Tibial artery (tissue), 4 donors: ENCODE data around the gene CREB3L1.

Source experiments
- DNase-seq, 2 donors: peaks; one replicate each; pipeline ENCODE4 v3.0.0-alpha.2; 2019
- H3K27ac ChIP-seq, 2 donors: fragments of 200-600 bp; sonication (generic) in 1 of 2; 1 replicate in 1 of 2; 2 replicates in 1 of 2; pipeline ENCODE4 v1.5.1; 2018 to 2019; ENCODE audit warnings: mild to moderate bottlenecking in 1 of 2
- H3K27me3 ChIP-seq, 2 donors: fragments of 200-600 bp; sonication (generic) in 1 of 2; one replicate each; pipeline versions ENCODE4 v1.5.1 to v1.6.0; 2016 to 2019
- H3K36me3 ChIP-seq, 3 donors: fragments of 200-600 bp; sonication (generic) in 2 of 3; one replicate each; pipeline ENCODE4 v1.5.1; 2016 to 2019; ENCODE audit warnings: mild to moderate bottlenecking in 2 of 3
- H3K4me1 ChIP-seq, 4 donors: fragments of 200-600 bp; sonication (generic) in 2 of 4; 1 replicate in 3 of 4; 2 replicates in 1 of 4; pipeline ENCODE4 v1.5.1; 2016 to 2019
- H3K4me3 ChIP-seq, 2 donors: fragments of 200-600 bp; sonication (generic) in 1 of 2; 1 replicate in 1 of 2; 2 replicates in 1 of 2; pipeline ENCODE4 v1.5.1; 2018 to 2019; ENCODE audit warnings: mild to moderate bottlenecking in 2 of 2
- H3K9me3 ChIP-seq, 3 donors: fragments of 200-600 bp; sonication (generic) in 1 of 3; one replicate each; pipeline ENCODE4 v1.5.1; 2016 to 2019
- intact Hi-C: fragments of 100-400 bp; cut with DNase I; formaldehyde crosslinking; loops from one replicate; pipeline ENCODE4 v1.15.0; 2023; ENCODE audit warnings: low total_unique reads
- TF ChIP-seq, protein P1 (sequence below), 2 experiments: fragments of 200-600 bp in 1 of 2; fragments of 450-650 bp in 1 of 2; IDR thresholded peaks; one replicate each; pipeline ENCODE4 v1.5.1; 2017 to 2019; ENCODE audit warnings: antibody characterized with exemption in 2 of 2, mild to moderate bottlenecking in 1 of 2, moderate library complexity in 1 of 2

CREB3L1 gene

DNA sequence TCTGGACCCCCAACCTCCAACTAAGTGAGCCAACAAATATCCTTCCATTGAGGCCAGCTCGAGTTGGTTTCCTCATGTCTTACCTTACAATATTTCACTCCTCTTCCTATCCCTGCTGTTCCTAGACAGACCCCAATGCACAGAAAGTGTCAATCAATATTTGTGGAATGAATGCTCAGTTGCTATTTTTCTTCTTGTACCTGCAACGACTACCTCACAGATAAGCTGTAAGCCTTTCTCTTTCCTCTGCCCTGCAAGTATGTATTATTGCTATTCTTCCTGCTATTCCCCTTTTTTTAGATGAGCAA, 26.8 kb upstream of the CREB3L1 start:
- TF ChIP-seq, protein P1, sequence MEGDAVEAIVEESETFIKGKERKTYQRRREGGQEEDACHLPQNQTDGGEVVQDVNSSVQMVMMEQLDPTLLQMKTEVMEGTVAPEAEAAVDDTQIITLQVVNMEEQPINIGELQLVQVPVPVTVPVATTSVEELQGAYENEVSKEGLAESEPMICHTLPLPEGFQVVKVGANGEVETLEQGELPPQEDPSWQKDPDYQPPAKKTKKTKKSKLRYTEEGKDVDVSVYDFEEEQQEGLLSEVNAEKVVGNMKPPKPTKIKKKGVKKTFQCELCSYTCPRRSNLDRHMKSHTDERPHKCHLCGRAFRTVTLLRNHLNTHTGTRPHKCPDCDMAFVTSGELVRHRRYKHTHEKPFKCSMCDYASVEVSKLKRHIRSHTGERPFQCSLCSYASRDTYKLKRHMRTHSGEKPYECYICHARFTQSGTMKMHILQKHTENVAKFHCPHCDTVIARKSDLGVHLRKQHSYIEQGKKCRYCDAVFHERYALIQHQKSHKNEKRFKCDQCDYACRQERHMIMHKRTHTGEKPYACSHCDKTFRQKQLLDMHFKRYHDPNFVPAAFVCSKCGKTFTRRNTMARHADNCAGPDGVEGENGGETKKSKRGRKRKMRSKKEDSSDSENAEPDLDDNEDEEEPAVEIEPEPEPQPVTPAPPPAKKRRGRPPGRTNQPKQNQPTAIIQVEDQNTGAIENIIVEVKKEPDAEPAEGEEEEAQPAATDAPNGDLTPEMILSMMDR (IDR thresholded peaks at IDR 0.05) = no peak
- Histone ChIP-seq H3K27ac (no peak overlapping the region), H3K4me1 (peaks cover 0 to 5% (median 0%) of the 10 kb centered on the region in 4 donors), H3K36me3 (no peaks in the 10 kb centered on the region), H3K4me3 (no peak overlapping the region), H3K9me3 (no peaks in the 10 kb centered on the region), H3K27me3 (no peaks in the 10 kb centered on the region)
- no peak for DNase-seq
- intact Hi-C loops = no loop called here

DNA sequence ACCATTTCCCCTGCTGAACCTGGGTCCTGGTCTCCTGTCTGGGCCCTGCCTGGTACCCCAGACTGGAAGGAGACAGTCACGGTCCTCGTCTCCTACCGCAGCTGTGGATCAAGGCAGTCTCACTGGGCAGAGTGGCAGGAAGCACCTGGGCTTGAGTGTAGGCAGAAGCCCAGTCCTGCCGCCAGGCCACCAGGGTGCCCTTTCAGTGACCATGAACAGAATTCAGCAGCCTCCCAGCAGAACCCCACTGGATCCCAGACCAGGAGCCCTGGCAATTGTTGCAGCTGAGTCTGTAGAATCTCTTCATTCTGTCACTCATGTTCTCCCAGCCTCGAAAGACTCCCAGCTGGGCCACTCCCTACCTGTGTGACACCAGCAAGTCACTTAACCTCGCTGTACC, 25.5 kb upstream of the CREB3L1 start:
- H3K4me1 ChIP-seq = peaks cover 0 to 2% (median 0%) of the 10 kb centered on the region in 4 donors
- intact Hi-C loops = no loop called here
- no peak overlapping the region for H3K27ac ChIP-seq
- H3K9me3 ChIP-seq = no peaks in the 10 kb centered on the region
- H3K36me3 ChIP-seq = no peaks in the 10 kb centered on the region
- H3K4me3 ChIP-seq = no peak overlapping the region
- H3K27me3 ChIP-seq = no peaks in the 10 kb centered on the region
- no peak for DNase-seq
- TF ChIP-seq, protein P1 (IDR thresholded peaks at IDR 0.05) = no peak

DNA sequence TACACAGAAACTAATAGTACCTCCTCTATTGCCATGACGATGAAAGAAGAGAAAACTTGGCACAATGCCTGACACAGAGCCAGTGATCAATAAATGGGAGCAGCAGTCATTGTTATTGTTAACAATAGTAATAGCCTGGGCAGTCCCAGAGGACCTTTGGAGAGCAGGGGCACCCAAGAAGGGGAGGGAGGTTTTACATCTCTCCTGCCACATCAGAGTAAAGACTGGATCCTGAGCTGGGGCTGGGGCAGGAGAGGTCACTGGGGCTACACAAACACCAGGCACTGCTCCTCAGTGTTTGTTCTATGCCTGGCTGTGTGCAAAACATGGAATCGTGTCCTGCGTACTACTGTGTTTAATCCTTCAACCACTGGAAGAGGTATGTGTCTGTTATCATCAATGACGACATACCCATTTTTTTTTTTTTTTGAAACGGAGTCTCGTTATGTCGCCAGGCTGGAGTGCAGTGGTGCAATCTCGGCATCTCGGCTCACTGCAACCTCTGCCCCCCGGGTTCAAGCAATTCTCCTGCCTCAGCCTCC, 25.0 kb upstream of the CREB3L1 start:
- no peak for DNase-seq

DNA sequence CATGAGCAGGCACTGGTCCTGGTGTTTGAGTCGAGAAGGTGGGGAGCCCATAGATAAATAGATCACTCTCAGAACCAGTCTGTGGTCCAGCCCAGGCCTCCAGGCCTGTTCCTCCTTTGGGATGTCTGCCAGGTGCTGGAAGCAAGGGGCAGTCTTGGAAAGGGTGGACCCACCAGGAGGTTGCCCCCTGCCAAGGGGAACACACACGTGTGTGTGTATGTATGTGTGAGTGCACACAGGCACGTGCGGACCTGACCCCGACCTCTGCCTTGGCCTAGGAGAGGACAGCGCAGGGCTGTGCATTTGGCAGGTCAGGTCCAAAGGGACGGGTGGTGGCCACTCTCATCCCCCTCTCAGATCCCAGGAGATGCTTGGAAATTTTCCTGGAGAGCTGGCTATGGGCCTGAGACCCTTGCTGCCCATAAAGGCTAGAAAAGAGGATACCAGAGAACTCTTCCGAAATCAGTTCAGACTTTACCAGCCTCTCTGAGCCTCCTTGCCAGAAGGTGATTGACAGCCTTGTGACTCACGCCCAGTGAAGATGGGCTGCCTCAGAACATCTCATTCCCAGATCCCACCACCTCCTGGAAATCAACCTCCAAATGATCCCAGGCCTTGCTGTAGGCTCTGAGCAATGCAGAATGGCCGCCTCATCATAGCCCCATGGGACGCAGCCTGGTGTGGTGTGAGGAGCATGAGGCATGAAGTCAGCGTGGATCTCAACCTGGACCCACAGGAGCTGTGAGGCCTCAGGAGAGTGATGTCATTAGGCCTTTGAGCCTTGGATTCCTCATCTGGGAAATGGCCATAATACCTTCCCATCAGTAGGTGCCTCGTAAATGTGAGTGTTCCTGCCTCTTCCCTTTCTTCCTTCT, 24.0 kb upstream of the CREB3L1 start:
- intact Hi-C loops = no loop called here
- TF ChIP-seq, protein P1 (IDR thresholded peaks at IDR 0.05) = no peak
- Histone ChIP-seq H3K36me3 (no peaks in the 10 kb centered on the region), H3K27me3 (no peaks in the 10 kb centered on the region), H3K27ac (no peak overlapping the region), H3K4me3 (no peak overlapping the region), H3K4me1 (no peaks in the 10 kb centered on the region), H3K9me3 (no peaks in the 10 kb centered on the region)
- no peak for DNase-seq

More for the DNA sequence above, 25.0 kb upstream of the CREB3L1 start:
- TF ChIP-seq, protein P1 (IDR thresholded peaks at IDR 0.05) = no peak
- no peak overlapping the region for H3K27ac ChIP-seq
- no peak overlapping the region for H3K4me3 ChIP-seq
- no peaks in the 10 kb centered on the region for H3K4me1 ChIP-seq
- intact Hi-C loops = no loop called here
- H3K36me3 ChIP-seq = no peaks in the 10 kb centered on the region
- H3K27me3 ChIP-seq = no peaks in the 10 kb centered on the region
- H3K9me3 ChIP-seq = no peaks in the 10 kb centered on the region

DNA sequence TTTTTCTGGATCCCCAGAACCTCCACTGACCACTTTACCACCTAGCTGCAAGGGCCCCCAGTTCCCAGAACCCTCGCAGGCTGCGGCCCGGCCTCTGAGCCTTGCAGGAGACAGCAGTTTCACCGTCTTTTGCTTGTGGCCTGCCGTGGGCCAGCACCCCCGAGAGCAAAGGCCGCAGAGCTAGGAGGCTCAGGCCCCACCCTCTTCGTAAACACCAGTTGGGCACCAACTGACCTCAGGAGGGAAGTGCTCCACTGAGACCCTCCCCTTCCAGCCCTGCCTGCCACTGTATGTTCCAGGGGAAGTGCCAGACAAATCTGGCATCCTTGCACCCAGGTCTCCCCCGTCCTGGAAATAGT, 23.4 kb upstream of the CREB3L1 start:
- H3K27ac ChIP-seq = no peak overlapping the region
- no peak for DNase-seq
- no peaks in the 10 kb centered on the region for H3K4me1 ChIP-seq
- TF ChIP-seq, protein P1 (IDR thresholded peaks at IDR 0.05) = no peak
- H3K27me3 ChIP-seq = no peaks in the 10 kb centered on the region
- intact Hi-C loops = no loop called here
- H3K9me3 ChIP-seq = no peaks in the 10 kb centered on the region
- H3K4me3 ChIP-seq = no peak overlapping the region
- H3K36me3 ChIP-seq = no peaks in the 10 kb centered on the region
